H1 (cell line): ENCODE data around the gene AAGAB. TPM values are rescaled to one million over a fixed set of nuclear protein-coding genes. Genes with fewer than 3 reads are reported as not detected.

Source experiments
- MAFK ChIP-seq: IDR thresholded peaks from 2 replicates; pipeline ENCODE4 v1.6.1; 2012; ENCODE audit warnings: low read depth, mild to moderate bottlenecking, improper control_type of control experiment, low read length
- RAD21 ChIP-seq, 2 experiments: IDR thresholded peaks in 1 of 2; conservative IDR thresholded peaks in 1 of 2; 2 replicates each; pipeline ENCODE4 v1.6.1; 2011; ENCODE audit warnings: low read depth in 2 of 2, low read length in 2 of 2, improper control_type of control experiment in 1 of 2, inconsistent platforms in 1 of 2, mild to moderate bottlenecking in 1 of 2, moderate library complexity in 1 of 2
- RBBP5 ChIP-seq: IDR thresholded peaks from 2 replicates; pipeline ENCODE4 v1.7.1; 2012; ENCODE audit warnings: low read depth, mild to moderate bottlenecking, inconsistent platforms, low read length, moderate library complexity, borderline replicate concordance
- RNF2 ChIP-seq: fragments of 200-900, 300-1000 bp; sonication (generic); IDR thresholded peaks from 2 replicates; pipeline ENCODE4 v1.7.1; 2016; ENCODE audit warnings: borderline replicate concordance, low read depth, mild to moderate bottlenecking, antibody characterized with exemption, low read length; ENCODE audit not compliant: poor library complexity, severe bottlenecking; ENCODE audit errors: missing control alignments
- SAP30 ChIP-seq: fragments of 300-600 bp; sonication (generic); IDR thresholded peaks from 2 replicates; pipeline ENCODE4 v1.7.1; 2012; ENCODE audit warnings: low read length, moderate library complexity, mild to moderate bottlenecking, inconsistent platforms; ENCODE audit not compliant: insufficient read depth, insufficient replicate concordance
- TBP ChIP-seq: IDR thresholded peaks from 2 replicates; pipeline ENCODE4 v1.6.1; 2011; ENCODE audit warnings: low read depth, low read length, improper control_type of control experiment
- polyA plus RNA-seq, 7 experiments: library from polyadenylated mRNA; depleted of rRNA in 3 of 7; stranded (reverse) in 5 of 7; unstranded in 2 of 7; fragments of >200 nt in 5 of 7; fragments of 200-250 nt in 2 of 7; gene quantifications; 1 replicate in 5 of 7; 2 replicates in 1 of 7; 4 replicates in 1 of 7; pipeline versions ENCODE4 v1.2.1 to v1.2.3, GENCODE V29; 2011 to 2013; ENCODE audit warnings: missing spikeins in 2 of 7, mixed read lengths in 2 of 7
- total RNA-seq: library from RNA; stranded (reverse); fragmentation: NEBNext Ultra II Directional; extraction: Animal tissue kit (Norgen Biotek cat#: 25700); gene quantifications from 2 replicates; pipeline ENCODE4 v1.2.1, GENCODE V29; 2021

AAGAB gene
- total and polyA plus RNA-seq, 2 of the 8 experiments (the other 6 are each of a cell fraction or from before 2014, with no cell fraction given) = 20.1 to 45.9 TPM

DNA sequence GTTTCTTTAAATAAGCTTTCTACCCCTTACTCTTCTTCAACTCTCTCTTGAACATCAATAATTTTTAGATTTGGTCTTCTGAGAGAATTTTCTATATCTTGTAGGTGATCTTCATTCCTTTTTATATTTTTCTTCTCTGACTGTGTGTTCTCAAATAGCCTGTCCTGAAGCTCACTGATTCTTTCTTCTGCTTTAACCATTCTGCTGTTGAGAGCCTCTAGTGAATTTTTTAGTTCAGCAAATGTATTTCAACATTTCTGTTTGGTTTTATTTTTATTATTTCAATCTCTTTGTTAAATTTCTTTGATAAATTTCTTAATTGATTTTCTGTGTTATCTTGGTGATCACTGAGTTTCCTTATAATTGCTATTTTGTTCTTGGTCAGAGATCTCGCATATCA lies 19.8 kb upstream of the AAGAB start (continued):
- TF ChIP-seq RNF2 (no peak), SAP30 (no peak), MAFK (no peak), RAD21 (IDR thresholded peaks at IDR 0.05 in 1 of 2, conservative IDR thresholded peaks at IDR 0.05 in 1 of 2; ENCODE audit: low read depth in 2 of 2, low read length in 2 of 2) (no peak), TBP (no peak), RBBP5 (no peak)
